ENCODE data around the gene RNF10.
"Not testable (repeated sequence)": the region's sequence is repeated elsewhere in the genome, so short reads cannot be mapped to it uniquely, and the experiment has no call there.

RNF10 gene

DNA sequence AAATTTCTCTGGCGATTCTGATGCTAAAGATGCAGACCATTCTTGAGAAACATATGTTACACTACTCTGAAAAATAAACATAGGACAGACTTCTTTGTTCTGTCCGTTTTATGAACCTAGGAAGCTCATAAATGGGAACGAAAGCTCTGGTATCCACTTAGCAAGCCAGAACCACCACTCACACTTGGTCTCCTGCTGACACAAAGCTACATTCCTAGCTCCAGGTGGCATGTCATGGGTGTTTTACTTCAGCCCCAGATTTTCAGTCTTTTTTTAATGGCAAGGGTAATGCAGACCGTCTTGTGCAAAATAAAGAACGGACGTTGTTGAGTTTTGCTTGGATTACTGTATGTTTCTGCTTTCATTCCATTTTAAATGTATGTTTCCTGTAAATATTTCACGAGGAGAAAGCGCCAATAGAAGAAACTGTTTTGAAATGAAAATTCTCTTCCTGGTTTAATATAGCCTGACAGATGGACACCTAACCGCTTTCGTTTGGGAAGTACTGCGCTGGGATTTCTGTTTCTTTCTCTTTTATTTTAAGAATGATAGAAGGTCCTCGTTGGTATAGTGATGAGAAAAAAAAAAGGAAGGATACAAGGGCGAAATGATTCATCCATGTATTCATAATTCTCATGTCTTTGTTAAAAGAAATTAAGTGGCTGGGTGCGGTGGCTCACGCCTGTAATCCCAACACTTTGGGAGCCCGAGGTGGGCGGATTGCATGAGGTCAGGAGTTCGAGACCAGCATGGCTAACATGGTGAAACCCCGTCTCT is 4.3 kb upstream of the RNF10 start:
- DNase-seq, result no peak

DNA sequence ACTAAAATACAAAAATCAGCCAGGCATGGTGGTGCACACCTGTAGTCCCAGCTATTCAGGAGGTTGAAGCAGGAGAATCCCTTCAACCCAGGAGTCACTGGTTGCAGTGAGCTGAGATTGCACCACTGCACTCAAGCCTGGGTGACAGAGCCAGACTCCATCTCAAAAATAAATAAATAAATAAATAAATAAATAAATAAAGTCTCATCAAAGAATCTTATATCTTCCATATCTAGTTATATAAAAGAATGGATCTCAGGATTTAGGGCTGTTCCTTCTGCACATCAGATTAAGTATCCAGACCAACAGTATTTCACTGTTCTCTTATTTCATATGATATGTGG is 3.8 kb upstream of the RNF10 start:
- DNase-seq, result not testable (repeated sequence)

DNA sequence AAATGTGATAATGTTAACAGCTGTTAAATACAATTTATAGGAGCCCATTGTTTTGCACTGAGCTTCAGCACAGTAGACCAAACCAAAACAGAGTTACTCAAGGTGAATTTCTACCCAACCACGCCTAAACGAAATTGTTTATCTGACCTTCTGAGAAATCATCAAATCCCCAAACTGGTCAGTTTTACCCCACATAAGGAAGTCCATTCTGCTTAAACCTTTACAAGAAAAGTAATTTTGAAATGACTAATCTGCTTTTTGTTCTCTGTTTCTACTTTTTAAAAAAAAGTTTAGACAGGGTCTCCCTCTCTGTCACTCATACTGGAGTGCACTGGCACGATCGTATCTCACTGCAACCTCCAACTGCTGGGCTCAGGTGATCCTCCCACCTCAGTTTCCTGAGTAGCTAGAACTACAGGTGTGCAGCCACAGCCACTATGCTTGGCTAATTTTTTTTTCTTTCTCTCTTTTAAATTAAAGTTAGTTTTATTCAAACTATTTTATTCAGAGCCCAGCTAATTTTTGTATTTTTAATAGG is 1.4 kb upstream of the RNF10 start:
- DNase-seq, result no peak

DNA sequence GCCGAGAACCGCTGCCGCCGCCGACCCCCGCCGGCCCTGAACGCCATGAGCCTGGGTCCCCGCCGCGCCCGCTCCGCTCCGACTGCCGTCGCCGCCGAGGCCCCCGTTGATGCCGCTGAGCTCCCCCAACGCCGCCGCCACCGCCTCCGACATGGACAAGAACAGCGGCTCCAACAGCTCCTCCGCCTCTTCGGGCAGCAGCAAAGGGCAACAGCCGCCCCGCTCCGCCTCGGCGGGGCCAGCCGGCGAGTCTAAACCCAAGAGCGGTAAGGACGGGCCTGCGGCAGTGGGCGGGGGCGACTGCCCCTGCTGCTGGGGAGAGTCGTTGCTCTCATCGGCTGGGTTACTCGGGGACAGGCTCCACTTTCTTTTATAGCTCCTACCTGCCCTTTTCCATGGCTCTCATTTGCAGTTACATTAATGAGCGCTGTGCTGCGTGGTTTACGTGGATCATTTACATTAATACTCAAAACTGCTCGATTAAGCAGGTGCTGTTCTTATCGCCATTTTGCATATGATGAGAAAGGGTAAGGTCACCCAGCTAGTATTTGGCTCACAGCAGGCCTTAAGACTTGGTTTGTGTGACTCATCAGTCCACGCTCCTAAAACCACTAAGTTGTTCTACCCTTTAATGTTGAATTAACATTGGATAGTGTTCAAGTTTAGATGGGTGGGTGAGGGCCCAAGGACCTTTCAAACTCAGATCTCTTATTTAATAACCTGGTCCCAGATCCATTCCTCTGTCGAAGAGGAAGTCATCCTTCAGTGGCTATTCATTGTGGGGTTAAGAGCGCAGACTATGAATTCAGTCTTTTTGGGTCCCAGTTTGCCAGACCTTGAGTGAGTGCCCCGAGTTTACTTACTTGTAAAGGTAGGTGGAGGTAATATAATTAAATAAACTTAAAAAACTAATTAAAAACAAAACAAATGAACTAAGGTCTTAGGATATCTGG is 823 bp downstream of the RNF10 start:
- peak; percentile 53 for DNase-seq

DNA sequence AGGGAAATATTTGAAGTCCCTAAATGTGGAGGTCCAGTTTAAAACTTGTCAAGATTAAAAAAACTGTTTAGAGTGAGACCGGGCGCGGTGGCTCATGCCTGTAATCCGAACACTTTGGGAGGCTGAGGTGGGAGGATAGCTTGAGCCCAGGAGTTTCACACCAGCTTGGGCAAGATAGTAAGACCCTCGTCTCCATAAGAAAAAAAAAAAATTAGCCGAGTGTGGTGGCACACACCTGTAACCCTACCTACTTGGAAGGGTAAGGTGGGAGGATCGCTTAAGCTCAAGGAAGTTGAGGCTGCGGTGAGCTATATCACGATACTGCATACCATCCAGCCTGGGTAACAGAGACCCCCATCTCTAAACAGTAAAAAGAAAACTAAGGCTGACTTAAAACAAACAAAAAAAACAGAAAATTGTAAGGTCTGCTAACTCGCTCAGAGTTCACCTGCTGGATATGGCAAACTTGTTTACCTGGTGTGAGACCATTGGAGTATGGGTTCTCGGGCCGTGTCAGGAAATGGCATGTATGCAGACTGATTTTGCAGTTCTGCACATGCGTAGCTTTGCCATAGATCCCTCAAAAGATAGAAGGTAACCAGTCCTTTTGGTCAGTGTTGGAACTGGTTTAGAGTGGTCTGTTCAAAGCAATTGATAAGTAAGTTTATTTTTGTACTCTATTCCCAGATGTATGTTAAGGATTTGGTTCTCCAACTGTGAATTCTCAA is 2.1 kb downstream of the RNF10 start:
- DNase-seq, result peak; percentile 28

DNA sequence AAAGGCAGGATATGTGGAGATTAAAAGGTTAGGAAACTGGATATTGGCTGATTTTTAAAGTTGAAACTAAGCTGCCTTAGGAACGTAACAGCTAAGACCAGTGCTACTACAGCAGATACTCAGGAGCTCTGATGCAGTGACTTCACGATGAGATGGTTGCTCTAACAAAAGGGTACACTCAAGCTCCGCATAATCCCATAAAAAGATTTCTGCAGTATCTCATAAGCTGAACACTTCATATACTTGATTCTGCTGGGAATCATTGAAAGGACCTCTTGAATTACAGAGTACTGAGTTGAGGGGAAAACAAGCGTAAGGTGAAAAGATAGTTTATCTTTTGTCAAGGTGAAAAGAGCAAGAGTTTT is 3.7 kb downstream of the RNF10 start:
- DNase-seq, result no peak

DNA sequence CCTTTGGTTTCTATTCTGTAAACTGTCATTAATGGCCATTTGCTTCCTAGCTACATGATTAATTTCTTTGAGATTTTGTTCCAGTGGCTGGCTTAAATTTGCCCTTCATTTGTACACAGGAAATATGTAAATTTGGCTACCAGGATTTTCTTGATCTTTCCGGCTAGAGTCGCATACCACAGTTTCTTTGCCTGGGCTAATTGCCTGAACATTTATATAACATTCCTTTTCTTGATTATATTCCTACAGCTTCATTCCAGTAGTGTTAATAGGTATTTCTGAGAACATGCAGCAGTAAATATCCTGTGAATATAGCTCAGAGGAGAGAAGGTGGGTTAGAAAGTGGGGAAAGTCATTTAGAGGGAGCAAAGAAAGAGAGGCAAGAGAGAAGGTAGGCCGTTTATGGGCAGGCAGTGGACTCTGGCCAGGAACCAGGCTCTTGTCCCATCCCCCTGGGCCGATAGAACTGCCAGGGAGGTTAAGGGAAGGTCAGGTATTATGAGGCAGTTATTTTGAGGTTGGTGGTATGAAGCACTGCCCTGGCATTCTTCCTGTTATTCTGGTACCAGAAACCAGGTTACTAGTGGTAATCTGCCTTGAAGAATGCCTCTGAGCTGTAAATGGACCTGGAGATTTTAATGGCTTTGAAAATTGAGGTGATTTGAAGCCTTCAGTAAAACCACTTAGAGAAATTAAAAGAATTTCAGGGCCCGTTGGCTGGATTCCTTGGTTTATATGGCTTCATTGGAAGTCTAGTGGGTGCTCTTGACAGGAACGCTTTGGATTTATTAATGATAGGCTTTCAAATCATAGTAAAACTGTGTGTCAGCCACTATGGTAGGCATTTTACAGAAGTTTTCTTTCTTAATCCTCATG is 4.4 kb downstream of the RNF10 start:
- no peak for DNase-seq

DNA sequence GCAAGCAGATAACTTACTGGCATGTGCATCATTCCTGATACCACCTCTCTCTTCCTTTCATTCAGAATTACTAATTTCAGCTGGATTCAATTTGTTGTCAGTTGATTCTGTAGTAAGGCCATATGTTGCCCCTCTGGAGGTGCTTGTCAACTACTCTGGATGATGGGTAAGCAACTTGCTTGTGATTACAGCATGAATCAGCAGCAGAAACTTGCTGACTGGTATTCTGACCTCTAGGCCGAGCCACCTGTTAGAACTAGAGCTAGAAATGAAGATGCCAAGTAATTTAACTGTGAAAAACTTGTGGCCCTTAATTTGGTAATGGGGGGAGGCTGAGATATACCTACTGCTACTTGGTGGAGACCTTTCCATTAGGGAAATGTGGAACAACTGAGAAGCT is 5.1 kb downstream of the RNF10 start:
- DNase-seq, result no peak

DNA sequence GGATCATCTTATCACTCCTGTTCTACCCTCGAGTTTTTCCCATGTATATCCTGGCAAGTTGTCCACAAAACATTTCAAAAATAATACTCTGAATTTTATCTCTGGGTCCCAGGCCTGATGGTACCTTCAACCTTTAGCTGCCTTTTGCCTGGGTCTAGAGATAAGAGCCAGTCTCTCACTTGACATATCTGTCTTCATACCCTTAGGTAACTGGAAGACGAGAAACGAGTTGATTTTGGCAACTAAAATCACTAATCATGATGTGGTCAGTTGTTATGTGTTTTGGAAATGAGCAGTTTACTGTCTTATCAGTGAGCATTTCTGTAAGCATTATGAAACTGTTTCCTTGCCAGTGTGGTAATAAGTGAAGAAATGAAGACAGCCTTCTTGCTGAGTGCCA is 6.3 kb downstream of the RNF10 start:
- no peak for DNase-seq

DNA sequence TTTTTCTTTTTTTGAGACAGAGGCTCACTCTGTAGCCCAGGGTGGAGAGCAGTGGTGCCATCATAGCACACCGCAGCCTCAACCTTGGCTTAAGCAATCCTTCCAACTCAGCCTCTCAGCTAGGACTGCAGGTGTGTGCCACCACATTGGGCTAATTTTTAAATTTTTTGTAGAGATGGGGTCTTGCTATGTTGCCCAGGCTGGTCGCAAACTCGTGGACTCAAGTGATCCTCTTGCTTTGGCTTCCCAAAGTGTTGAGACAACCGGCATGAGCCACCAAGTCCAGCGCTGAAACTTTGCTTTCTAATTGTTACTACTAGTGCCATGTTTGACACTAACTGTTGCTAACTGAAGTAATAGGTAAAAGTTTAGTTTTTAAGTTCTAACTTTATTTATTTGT is 8.0 kb downstream of the RNF10 start:
- no peak for DNase-seq

DNA sequence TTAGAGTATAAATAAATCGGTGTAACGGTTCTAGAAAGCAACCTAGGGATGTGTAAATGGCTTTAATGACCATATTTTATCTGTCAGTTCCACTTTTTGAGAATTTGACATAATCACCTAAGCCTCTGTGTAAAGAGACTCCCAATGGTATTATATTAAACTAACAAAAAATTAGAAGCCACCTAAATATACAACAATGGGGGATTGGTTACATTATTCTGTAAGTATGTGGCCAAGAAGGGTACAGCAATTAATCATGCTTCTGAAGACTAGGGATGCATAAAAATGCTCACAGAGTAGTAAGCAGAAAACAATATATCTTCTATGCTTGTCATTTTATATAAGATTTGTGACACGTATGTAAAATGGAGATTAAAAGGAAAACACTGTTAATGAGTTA is 10.5 kb downstream of the RNF10 start:
- no peak for DNase-seq

DNA sequence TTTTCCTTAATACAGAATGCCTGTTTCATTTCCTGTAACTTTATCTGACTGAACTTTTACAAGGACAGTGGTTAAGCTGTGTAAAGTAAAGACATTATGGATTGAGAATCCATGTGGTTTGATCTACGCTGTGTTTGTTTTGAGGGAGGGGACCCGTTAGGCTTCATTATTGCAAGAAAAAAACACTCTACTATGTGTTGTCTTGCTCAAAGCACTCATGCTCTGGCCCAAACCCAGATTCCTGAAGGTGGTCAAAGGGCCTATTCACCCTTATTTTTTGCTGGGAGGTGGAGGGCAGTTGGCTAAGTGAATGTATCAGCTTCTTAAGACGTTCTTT is 11.9 kb downstream of the RNF10 start:
- DNase-seq, result no peak

DNA sequence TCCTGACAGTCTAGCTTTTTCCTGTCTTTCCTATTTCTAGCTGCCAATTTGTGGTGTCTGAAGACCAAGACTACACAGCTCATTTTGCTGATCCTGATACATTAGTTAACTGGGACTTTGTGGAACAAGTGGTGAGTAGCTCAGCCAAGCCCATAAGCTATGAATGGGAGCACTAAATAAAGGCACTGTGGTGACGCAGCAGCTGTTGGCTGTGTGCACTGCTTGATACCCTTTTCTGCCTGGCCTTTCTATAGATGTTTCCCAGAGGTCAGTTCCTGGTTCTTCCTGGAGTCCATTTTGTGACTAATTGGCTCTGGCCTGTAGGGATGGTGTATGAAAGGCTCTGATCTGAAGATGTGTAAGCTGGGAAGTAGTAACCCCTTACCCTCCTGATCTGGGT is 20.5 kb downstream of the RNF10 start:
- DNase-seq, result no peak

DNA sequence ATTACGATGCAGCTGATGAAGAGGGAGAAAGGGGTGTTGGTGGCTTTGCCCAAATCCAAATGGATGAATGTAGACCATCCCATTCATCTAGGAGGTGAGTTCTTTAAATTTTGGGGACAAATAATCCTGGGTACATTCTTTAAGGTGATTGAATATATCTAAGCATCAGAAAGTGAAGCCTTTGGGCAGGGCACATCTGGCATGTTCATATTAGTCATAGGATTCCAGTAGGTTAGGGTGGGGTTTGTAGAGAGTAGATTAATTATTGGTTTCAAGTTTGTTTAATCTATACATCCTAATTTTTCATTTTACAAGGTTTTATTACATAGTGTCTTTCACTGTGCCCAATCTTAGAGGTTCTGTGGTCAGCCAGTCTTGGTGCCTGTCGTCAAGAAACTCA is 23.4 kb downstream of the RNF10 start:
- no peak for DNase-seq

DNA sequence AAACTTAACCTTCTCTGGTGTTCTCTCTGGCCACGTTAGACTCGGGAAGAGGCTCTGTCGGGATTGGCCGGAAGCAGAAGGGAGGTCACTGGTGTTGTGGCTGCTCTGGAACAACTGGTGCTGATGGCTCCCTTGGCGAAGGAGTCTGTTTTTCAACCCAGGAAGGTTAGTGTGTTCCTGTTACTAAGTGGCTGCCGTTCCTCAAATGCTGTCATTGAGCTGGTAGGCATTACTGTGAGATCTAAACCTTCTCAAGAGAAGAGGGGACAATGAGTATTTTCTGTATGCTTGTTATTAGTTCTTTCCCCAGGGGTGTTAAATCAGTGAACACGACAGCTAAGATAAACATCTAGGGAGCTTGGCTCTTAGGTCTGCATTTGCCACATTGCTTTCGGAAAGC is 28.8 kb downstream of the RNF10 start:
- no peak for DNase-seq

DNA sequence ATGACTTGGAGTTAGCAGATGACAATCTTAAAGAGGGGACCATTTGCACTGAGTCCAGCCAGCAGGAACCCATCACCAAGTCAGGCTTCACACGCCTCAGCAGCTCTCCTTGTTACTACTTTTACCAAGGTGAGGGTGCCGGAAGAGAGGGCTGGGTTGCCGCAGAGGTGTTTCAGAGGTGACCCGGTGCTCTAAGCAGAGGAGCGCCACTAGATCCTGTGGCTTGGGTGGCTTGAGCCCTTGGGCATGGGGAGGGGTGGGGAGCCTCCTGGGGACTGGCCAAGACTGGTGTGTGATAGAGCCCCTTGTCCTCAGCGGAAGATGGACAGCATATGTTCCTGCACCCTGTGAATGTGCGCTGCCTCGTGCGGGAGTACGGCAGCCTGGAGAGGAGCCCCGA is 29.3 kb downstream of the RNF10 start:
- DNase-seq, result no peak

DNA sequence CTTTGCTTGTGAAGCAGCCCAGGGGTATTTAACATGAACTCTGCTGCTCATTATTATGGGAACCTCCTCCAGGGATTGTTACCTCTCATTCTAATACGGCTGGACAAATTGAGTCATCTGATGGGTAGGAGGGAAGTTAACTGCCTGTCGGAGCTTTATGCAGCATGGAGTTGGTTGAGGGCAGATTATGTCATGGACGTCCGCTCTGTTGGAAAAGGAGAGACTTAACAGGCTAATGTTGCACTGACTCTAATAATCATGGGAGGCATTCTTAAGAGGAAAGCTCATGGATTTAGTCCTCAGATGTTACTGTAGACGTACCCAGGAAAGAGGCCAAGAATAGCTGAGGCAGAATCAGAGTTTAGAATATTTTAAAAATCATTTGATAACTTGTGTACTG is 37.1 kb downstream of the RNF10 start:
- DNase-seq, result no peak

DNA sequence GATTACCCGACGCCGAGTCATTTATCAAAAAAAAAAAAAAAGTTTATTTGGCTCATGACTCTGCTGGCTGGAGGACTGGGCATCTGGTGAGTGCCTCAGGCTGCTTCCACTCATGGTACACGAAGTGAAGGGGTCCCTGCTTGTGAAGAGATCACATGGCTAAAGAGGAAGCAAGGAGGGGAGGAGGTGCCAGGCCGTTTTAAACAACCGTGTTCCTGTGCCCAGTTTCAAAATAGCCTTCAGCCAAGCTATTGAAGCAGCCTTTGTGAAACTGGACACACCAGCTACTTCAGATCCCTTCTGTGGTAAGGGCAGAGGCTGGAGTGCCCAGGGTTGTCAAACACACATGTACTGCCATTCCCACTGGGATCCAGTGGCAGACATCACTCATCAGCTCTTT is 39.4 kb downstream of the RNF10 start:
- DNase-seq, result no peak

DNA sequence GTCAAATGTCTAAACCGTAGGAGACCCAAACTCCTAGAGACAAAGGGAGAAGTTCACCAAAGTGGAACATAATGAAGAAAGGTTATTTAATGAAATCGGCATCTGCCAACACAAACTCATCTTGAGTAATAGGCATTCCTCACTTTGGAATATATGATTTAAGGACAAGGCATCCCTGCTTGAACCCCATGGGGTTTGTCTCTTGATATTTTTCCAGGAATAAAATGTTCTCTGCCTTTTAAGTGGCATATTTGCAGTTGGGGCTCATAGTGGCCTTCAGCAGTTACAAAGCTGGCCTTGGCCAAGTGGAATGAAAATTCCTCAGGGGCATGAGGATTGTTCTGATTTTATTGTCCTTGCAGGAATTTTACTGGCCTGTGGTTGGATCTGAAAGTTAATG is 40.0 kb downstream of the RNF10 start:
- no peak for DNase-seq

DNA sequence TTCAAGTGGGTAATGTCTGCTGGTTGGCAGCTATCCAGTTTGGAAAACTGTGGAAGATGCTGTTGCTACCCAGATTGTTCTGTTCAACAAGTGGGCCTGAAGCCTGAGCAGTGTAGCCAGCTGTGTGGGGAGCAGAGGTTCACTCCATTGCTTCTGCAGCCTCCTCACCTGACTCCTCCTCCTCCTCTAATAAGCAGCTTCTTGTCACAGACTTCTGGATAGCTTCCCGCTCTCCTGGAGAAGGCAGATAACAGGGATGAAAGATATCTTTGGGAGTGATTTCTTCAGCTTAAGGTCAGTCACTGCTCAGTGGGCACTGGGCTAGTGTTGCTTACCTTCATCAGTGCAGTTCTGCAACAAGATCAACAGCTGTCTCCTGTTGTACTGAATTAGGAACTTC is 45.0 kb downstream of the RNF10 start:
- DNase-seq, result no peak

DNA sequence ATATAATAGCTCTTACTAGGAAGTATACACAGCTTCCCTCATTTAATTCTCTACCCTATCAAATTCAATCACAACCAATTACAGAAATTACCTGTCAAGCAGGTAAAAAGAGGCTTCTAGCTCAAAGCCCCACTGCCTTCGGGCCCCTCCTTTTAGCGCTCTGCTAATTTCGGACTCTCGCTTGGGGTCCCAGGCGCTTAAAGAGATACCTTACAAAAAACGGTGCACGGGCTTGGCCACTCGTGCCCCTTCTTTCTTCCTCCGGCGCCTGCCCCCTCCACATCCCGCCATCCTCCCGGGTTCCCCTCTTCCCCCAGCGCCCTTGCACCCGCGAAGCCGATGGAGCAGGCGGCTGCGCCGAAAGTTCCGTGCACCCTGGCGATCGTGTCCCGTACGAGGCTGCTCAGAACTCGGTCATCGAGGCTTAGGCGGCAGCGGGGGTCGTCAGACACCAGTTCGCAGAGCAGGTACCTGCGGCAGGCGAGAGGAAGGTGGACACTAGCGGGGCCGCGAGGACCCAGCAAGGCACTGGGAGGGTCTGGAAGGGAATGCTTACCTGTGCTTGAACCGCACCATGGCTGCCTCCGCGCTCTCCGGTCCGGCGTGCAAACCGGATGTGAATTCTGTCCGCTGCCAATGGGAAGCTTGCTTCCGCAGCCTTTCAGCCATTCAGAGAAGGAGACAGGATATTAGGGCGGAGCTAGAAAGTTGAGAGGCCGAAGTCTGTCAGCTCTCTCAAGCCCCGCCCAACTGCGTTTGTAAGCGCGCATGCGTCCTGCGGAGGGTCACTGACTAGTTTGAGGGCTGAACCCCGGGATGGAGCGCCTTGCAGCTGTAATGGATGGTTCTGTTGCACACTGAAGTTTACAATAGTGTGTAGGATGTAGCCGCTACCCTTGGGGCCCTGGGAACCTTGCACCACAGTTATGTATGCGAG is 46.9 kb downstream of the RNF10 start, which contains the start of gene POP5:
Gene POP5 (minus strand): TSS at position 616 of the 937 bp plus-strand sequence. CDS start 40 bp downstream, at position 576.
- peak; percentile 91 for DNase-seq
